Immature natural killer cell (primary cell): Measurements from ENCODE around the gene HIF3A. TPM values are rescaled to one million over a fixed set of nuclear protein-coding genes. Genes with fewer than 3 reads are reported as not detected.
"Not testable (repeated sequence)": the region's sequence is repeated elsewhere in the genome, so short reads cannot be mapped to it uniquely, and the experiment has no call there.

Experiments used
- DNase-seq, 3 donors: peaks; one replicate each; pipeline ENCODE4 v3.0.0; 2022; ENCODE audit warnings: mixed read lengths in 1 of 3
- H3K27ac Mint-ChIP-seq, 6 donors: one replicate each; pipeline ENCODE4 v1.8.0; 2020; ENCODE audit warnings: mixed read lengths in 6 of 6, mild to moderate bottlenecking in 5 of 6, inconsistent platforms in 4 of 6, moderate library complexity in 3 of 6
- H3K27me3 Mint-ChIP-seq, 3 donors: one replicate each; pipeline ENCODE4 v1.8.0; 2020 to 2021; ENCODE audit warnings: low read depth in 3 of 3, mild to moderate bottlenecking in 3 of 3, mixed read lengths in 3 of 3, moderate library complexity in 3 of 3, inconsistent platforms in 1 of 3
- H3K36me3 Mint-ChIP-seq, 3 donors: one replicate each; pipeline ENCODE4 v1.8.0; 2020; ENCODE audit warnings: mixed read lengths in 3 of 3, inconsistent platforms in 2 of 3, mild to moderate bottlenecking in 2 of 3
- H3K4me1 Mint-ChIP-seq, 2 donors: one replicate each; pipeline ENCODE4 v1.8.0; 2020; ENCODE audit warnings: inconsistent platforms in 2 of 2, mild to moderate bottlenecking in 2 of 2, mixed read lengths in 2 of 2, moderate library complexity in 1 of 2
- H3K4me3 Mint-ChIP-seq, 5 donors: one replicate each; pipeline ENCODE4 v1.8.0; 2020; ENCODE audit warnings: mild to moderate bottlenecking in 5 of 5, mixed read lengths in 5 of 5, inconsistent platforms in 3 of 5, moderate library complexity in 3 of 5
- H3K9me3 Mint-ChIP-seq, 6 donors: one replicate each; pipeline ENCODE4 v1.8.0; 2020; ENCODE audit warnings: mild to moderate bottlenecking in 6 of 6, mixed read lengths in 6 of 6, inconsistent platforms in 4 of 6, moderate library complexity in 3 of 6
- polyA plus RNA-seq, 3 donors: library from polyadenylated mRNA; unstranded; fragments of 300-500 nt; fragmentation: Illumina TruSeq; gene quantifications; one replicate each; pipeline ENCODE4 v1.2.3, GENCODE V29; 2021

The HIF3A gene
- polyA plus RNA-seq, 3 donors from 2014 or later, result not detected

GRCh38 chr19:46273931-46274330 lies 22.9 kb upstream of the HIF3A start:
- not testable (repeated sequence) for H3K27ac Mint-ChIP-seq, DNase-seq, H3K9me3 Mint-ChIP-seq, H3K36me3 Mint-ChIP-seq, H3K4me3 Mint-ChIP-seq
- Mint-ChIP-seq H3K27me3 (peaks cover 12 to 26% (median 21%) of the 10 kb centered on the region in 3 donors), H3K4me1 (peaks cover 3 to 12% of the 10 kb centered on the region in 2 donors)

GRCh38 chr19:46279177-46279576 lies 17.7 kb upstream of the HIF3A start:
- no peak overlapping the region for H3K27ac Mint-ChIP-seq
- no peak for DNase-seq
- H3K4me1 Mint-ChIP-seq, result no peaks in the 10 kb centered on the region
- H3K27me3 Mint-ChIP-seq, result peaks cover 3 to 13% (median 9%) of the 10 kb centered on the region in 3 donors
- H3K36me3 Mint-ChIP-seq, result no peaks in the 10 kb centered on the region
- H3K4me3 Mint-ChIP-seq, result no peak overlapping the region
- no peaks in the 10 kb centered on the region for H3K9me3 Mint-ChIP-seq

- H3K4me1 Mint-ChIP-seq, result no peaks in the 10 kb centered on the region
- no peak overlapping the region for H3K27ac Mint-ChIP-seq
Measured at GRCh38 chr19:46283771-46284170, 13.1 kb upstream of the HIF3A start.

GRCh38 chr19:46284635-46285034 lies 12.2 kb upstream of the HIF3A start:
- H3K4me1 Mint-ChIP-seq, result peaks cover 0 to 8% of the 10 kb centered on the region in 2 donors
- no peaks in the 10 kb centered on the region for H3K36me3 Mint-ChIP-seq
- no peak overlapping the region for H3K4me3 Mint-ChIP-seq
- DNase-seq, result no peak
- H3K9me3 Mint-ChIP-seq, result peaks cover 0 to 3% (median 0%) of the 10 kb centered on the region in 6 donors
- no peak overlapping the region for H3K27ac Mint-ChIP-seq
- peaks cover 1 to 2% (median 2%) of the 10 kb centered on the region in 3 donors for H3K27me3 Mint-ChIP-seq

More at GRCh38 chr19:46283771-46284170, 13.1 kb upstream of the HIF3A start:
- no peaks in the 10 kb centered on the region for H3K36me3 Mint-ChIP-seq
- no peak overlapping the region for H3K4me3 Mint-ChIP-seq
- no peaks in the 10 kb centered on the region for H3K9me3 Mint-ChIP-seq
- no peak for DNase-seq
- peaks cover 1 to 6% (median 2%) of the 10 kb centered on the region in 3 donors for H3K27me3 Mint-ChIP-seq

- Mint-ChIP-seq H3K27me3 (peaks cover 0 to 2% (median 1%) of the 10 kb centered on the region in 3 donors), H3K4me1 (peaks cover 0 to 12% of the 10 kb centered on the region in 2 donors), H3K27ac (no peak overlapping the region), H3K9me3 (peaks cover 0 to 3% (median 0%) of the 10 kb centered on the region in 6 donors), H3K4me3 (no peak overlapping the region), H3K36me3 (no peaks in the 10 kb centered on the region)
- no peak for DNase-seq
Measured at GRCh38 chr19:46287585-46287984, 9.3 kb upstream of the HIF3A start.

GRCh38 chr19:46288896-46289588 lies 7.8 kb upstream of the HIF3A start:
- H3K36me3 Mint-ChIP-seq, result no peaks in the 10 kb centered on the region
- peaks cover 0 to 3% (median 0%) of the 10 kb centered on the region in 6 donors for H3K9me3 Mint-ChIP-seq
- no peak overlapping the region for H3K4me3 Mint-ChIP-seq
- H3K27ac Mint-ChIP-seq, result no peak overlapping the region
- no peak for DNase-seq
- peaks cover 0 to 12% of the 10 kb centered on the region in 2 donors for H3K4me1 Mint-ChIP-seq
- peaks cover 0 to 2% (median 1%) of the 10 kb centered on the region in 3 donors for H3K27me3 Mint-ChIP-seq

GRCh38 chr19:46289724-46290619 lies 6.9 kb upstream of the HIF3A start:
- H3K27ac Mint-ChIP-seq, result no peak overlapping the region
- peaks cover 0 to 3% (median 0%) of the 10 kb centered on the region in 6 donors for H3K9me3 Mint-ChIP-seq
- no peak for DNase-seq
- H3K36me3 Mint-ChIP-seq, result no peaks in the 10 kb centered on the region
- H3K27me3 Mint-ChIP-seq, result peaks cover 1 to 3% (median 2%) of the 10 kb centered on the region in 3 donors
- H3K4me1 Mint-ChIP-seq, result peaks cover 0 to 12% of the 10 kb centered on the region in 2 donors
- H3K4me3 Mint-ChIP-seq, result peak overlapping the region in 1 of 5 donors; percentile 27

GRCh38 chr19:46291829-46292228 lies 5.0 kb upstream of the HIF3A start:
- Mint-ChIP-seq H3K36me3 (peaks cover 0 to 3% (median 0%) of the 10 kb centered on the region in 3 donors), H3K4me1 (peaks cover 0 to 12% of the 10 kb centered on the region in 2 donors), H3K4me3 (no peak overlapping the region), H3K27ac (no peak overlapping the region), H3K27me3 (peaks cover 2 to 10% (median 10%) of the 10 kb centered on the region in 3 donors), H3K9me3 (peaks cover 0 to 3% (median 0%) of the 10 kb centered on the region in 6 donors)
- DNase-seq, result no peak

- H3K9me3 Mint-ChIP-seq, result peaks cover 0 to 1% (median 0%) of the 10 kb centered on the region in 6 donors
- no peak overlapping the region for H3K27ac Mint-ChIP-seq
- H3K27me3 Mint-ChIP-seq, result peaks cover 7 to 14% (median 10%) of the 10 kb centered on the region in 3 donors
Measured at GRCh38 chr19:46294494-46294893, 2.3 kb upstream of the HIF3A start.

GRCh38 chr19:46295401-46296201 lies 1.2 kb upstream of the HIF3A start:
- Mint-ChIP-seq H3K27ac (no peak overlapping the region), H3K9me3 (peaks cover 0 to 1% (median 0%) of the 10 kb centered on the region in 6 donors), H3K27me3 (peaks cover 7 to 16% (median 10%) of the 10 kb centered on the region in 3 donors), H3K4me1 (no peaks in the 10 kb centered on the region), H3K36me3 (peaks cover 0 to 3% (median 0%) of the 10 kb centered on the region in 3 donors), H3K4me3 (peak overlapping the region in 1 of 5 donors; percentile 6)
- DNase-seq, result no peak

More at GRCh38 chr19:46294494-46294893, 2.3 kb upstream of the HIF3A start:
- peaks cover 0 to 5% of the 10 kb centered on the region in 2 donors for H3K4me1 Mint-ChIP-seq
- peaks cover 0 to 3% (median 0%) of the 10 kb centered on the region in 3 donors for H3K36me3 Mint-ChIP-seq
- no peak overlapping the region for H3K4me3 Mint-ChIP-seq
- no peak for DNase-seq

- Mint-ChIP-seq H3K9me3 (peaks cover 0 to 1% (median 0%) of the 10 kb centered on the region in 6 donors), H3K4me1 (no peaks in the 10 kb centered on the region), H3K4me3 (no peak overlapping the region), H3K27ac (no peak overlapping the region), H3K36me3 (peaks cover 0 to 3% (median 0%) of the 10 kb centered on the region in 3 donors), H3K27me3 (peaks cover 7 to 16% (median 10%) of the 10 kb centered on the region in 3 donors)
- DNase-seq, result no peak
Measured at GRCh38 chr19:46296202-46296480, 701 bp upstream of the HIF3A start.

GRCh38 chr19:46297700-46298478 lies 1.0 kb downstream of the HIF3A start:
- peaks cover 0 to 3% (median 0%) of the 10 kb centered on the region in 3 donors for H3K36me3 Mint-ChIP-seq
- H3K4me1 Mint-ChIP-seq, result no peaks in the 10 kb centered on the region
- no peak for DNase-seq
- no peak overlapping the region for H3K4me3 Mint-ChIP-seq
- H3K9me3 Mint-ChIP-seq, result peaks cover 0 to 1% (median 0%) of the 10 kb centered on the region in 6 donors
- no peak overlapping the region for H3K27ac Mint-ChIP-seq
- H3K27me3 Mint-ChIP-seq, result peaks cover 7 to 16% (median 10%) of the 10 kb centered on the region in 3 donors
